ENCODE measurements around the gene POU6F1.
A peak's percentile ranks its signal among the peaks of the same experiment; 100 is the strongest.

The POU6F1 gene

GRCh38 chr12:51197736-51198567 lies 19.9 kb downstream of the POU6F1 start:
- no peak for DNase-seq (ENCODE audit: low read depth in 1 of 2, low spot score in 1 of 2)

- DNase-seq (ENCODE audit: low read depth in 1 of 2, low spot score in 1 of 2), result no peak
These were observed 21.3 kb downstream of the POU6F1 start for GRCh38 chr12:51196547-51196946.

GRCh38 chr12:51195841-51196240 lies 22.0 kb downstream of the POU6F1 start:
- DNase-seq (ENCODE audit: low read depth in 1 of 2, low spot score in 1 of 2), result no peak

GRCh38 chr12:51192284-51192671 lies 25.6 kb downstream of the POU6F1 start:
- no peak for DNase-seq (ENCODE audit: low read depth in 1 of 2, low spot score in 1 of 2)

GRCh38 chr12:51191516-51192283 lies 26.2 kb downstream of the POU6F1 start:
- DNase-seq (ENCODE audit: low read depth in 1 of 2, low spot score in 1 of 2), result no peak

- DNase-seq (ENCODE audit: low read depth in 1 of 2, low spot score in 1 of 2), result no peak
These were observed 27.0 kb downstream of the POU6F1 start for GRCh38 chr12:51190820-51191219.

GRCh38 chr12:51189790-51190355 lies 28.0 kb downstream of the POU6F1 start:
- DNase-seq (ENCODE audit: low read depth in 1 of 2, low spot score in 1 of 2), result no peak

GRCh38 chr12:51188359-51189051 lies 29.4 kb downstream of the POU6F1 start:
- no peak for DNase-seq (ENCODE audit: low read depth in 1 of 2, low spot score in 1 of 2)

- DNase-seq (ENCODE audit: low read depth in 1 of 2, low spot score in 1 of 2), result no peak
These were observed 30.4 kb downstream of the POU6F1 start for GRCh38 chr12:51187370-51187987.

GRCh38 chr12:51186465-51187085 lies 31.3 kb downstream of the POU6F1 start:
- no peak for DNase-seq (ENCODE audit: low read depth in 1 of 2, low spot score in 1 of 2)

GRCh38 chr12:51185171-51185717 lies 32.6 kb downstream of the POU6F1 start:
- no peak for DNase-seq (ENCODE audit: low read depth in 1 of 2, low spot score in 1 of 2)

GRCh38 chr12:51183816-51184215 lies 34.0 kb downstream of the POU6F1 start:
- no peak for DNase-seq (ENCODE audit: low read depth in 1 of 2, low spot score in 1 of 2)

- no peak for DNase-seq (ENCODE audit: low read depth in 1 of 2, low spot score in 1 of 2)
These were observed 34.5 kb downstream of the POU6F1 start for GRCh38 chr12:51183349-51183748.

GRCh38 chr12:51181558-51181957 lies 36.3 kb downstream of the POU6F1 start:
- DNase-seq (ENCODE audit: low read depth in 1 of 2, low spot score in 1 of 2), result no peak

GRCh38 chr12:51177897-51178296 lies 40.0 kb downstream of the POU6F1 start:
- DNase-seq (ENCODE audit: low read depth in 1 of 2, low spot score in 1 of 2), result no peak

GRCh38 chr12:51174501-51174900 lies 43.4 kb downstream of the POU6F1 start:
- DNase-seq (ENCODE audit: low read depth in 1 of 2, low spot score in 1 of 2), result no peak

GRCh38 chr12:51172515-51173431 lies 45.1 kb downstream of the POU6F1 start, which contains the start of gene TFCP2:
TFCP2 (minus strand) TSS chr12:51173135; CDS start chr12:51172422, 713 bp downstream.
- DNase-seq (ENCODE audit: low read depth in 1 of 2, low spot score in 1 of 2), result peak; percentile 83 to 86

- DNase-seq (ENCODE audit: low read depth in 1 of 2, low spot score in 1 of 2), result no peak
These were observed 45.9 kb downstream of the POU6F1 start for GRCh38 chr12:51171884-51172514.

GRCh38 chr12:51163795-51164194 lies 54.1 kb downstream of the POU6F1 start:
- no peak for DNase-seq (ENCODE audit: low read depth in 1 of 2, low spot score in 1 of 2)

Data from stimulated activated CD4-positive, alpha-beta T cell treated with anti-CD3 and anti-CD28 coated beads, Interleukin-15, amount 100 ng/mL, for 1 hour (primary cell).